Suppressor macrophage (primary cell): ENCODE measurements around the gene EXOC3L1.

Experiments used
- DNase-seq, 4 experiments: peaks; one replicate each; pipeline ENCODE4 v3.0.0-alpha.2; 2020 to 2022

EXOC3L1 gene

DNA sequence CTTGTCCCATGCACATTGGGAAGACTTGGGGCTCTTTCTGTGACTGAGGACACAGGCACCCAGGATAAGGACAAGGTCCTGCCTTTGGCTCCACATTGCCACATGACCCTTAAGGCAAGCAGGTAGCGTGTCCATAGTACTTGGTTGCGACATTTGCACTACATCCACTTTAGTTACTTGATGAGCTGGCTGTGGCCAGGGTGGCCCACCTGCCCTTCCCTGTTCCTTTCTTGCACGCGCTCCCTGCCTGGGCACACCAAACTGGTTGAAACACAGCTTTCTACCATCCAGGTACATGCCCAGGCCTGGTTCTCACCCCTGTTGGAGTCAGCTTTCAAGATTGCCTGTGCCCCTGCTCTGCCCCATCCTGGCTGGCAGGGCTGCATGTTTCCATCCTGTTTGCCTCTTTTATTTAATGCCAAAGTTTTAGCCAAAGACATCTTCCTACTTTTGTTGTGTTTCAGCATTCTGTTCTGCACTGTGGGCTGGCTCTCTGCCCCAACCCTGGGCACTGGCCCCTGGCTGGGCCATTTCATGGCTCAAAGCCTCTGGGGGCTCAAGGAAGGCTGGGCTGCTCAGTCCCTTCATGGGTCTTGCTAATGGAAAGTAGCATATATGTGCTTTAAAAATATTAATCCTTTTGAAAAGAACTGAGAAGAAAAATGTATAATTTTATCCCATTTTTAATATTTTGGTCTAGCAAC, 42.3 kb downstream of the EXOC3L1 start:
- DNase-seq, result no peak

DNA sequence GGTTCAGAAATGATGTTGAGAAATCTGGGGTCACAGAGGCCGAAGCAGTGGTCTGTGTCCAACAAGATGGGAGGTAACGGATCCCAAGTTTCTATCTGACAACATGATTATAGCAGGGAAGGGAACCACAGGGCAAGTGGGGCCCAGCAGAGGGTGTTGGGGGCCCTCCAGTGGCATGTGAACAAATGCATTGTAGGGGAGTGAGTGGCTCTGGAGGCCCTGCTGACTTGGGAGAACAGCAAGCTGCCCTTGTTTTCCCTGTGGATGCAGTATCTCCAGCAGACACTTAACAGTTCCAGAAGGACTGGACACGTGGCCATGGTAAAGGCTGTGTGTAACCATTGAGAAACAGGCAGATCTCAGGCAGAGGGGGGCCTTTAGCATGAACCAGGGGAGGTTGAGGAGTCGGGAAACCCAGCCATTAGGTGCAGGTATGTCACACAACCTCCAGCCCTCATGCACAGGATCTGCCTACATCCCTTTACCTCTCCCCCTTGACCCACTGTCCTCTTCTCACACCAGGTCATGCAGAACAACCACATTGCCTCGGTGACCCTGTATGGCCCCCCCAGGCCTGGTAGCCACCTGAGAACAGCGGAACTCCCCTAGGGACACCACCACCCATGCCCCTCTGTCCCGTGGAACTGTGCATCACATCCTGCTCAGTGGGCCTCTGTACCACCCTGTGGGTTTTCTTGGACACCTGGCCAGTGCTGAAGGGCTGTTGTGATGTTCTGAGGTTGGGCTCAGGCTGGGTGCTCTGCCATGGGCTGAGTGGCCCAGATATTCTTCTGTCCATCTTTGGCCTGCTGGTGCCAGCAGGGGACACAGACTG, 43.2 kb downstream of the EXOC3L1 start:
- no peak for DNase-seq

DNA sequence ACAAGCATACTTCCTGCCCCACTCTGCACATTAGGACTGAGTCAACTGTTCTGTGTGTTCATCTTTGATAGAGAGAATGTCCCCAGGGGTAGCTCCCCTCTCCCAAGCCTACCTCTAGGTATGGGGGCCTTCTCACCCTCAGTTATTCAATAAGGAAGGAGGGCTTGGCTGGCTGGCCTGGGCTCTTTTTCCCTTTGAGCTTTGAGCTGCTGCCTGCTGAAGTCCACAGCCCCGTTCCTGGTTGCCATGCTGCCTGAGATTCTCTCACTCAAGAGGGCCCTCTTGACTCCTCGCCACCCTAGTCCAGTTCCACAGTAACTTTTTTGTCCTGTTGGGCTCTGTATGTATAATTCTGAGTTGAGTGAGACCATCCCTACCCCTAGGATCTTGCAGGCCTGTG, 44.2 kb downstream of the EXOC3L1 start:
- DNase-seq, result no peak

DNA sequence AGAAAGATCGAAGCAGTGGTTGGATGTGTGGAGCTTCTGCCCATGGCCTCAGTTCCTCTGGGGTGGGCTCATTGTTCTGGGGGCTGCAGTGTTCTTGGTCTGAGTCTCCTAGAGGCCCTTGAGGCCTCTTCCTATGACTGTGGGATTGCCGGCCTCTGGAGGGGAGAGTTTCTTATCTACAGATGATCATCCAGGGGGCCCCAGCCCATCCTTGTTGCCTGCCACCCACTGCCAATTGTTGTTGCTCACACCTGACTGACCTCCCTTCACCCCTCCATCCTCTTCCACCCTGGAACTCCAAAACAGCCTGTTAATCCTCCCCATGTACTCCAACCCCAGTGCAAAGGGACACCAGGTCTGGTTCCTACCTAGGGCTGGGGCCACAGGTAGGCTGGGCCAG, 45.0 kb downstream of the EXOC3L1 start:
- no peak for DNase-seq

DNA sequence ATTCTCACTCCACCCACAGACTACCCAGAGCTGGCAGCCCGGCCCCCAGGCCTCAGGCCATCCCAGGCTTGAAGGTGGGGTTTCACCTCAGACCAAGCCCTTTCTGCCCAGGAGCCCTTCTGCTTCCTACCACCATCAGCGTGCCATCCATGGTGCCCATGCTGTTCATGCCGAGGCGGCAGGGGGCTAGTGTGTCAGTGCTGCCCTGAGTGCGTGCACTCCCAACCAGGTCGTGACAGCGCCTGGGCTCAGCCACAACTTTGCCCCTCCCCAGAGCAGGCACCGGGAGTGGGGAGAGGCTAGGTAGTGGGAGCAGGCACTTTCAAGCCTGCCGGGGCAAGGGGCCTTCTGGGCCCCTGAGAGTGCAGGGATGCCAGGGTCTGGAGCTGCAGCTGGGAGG, 47.6 kb downstream of the EXOC3L1 start:
- DNase-seq, result no peak

DNA sequence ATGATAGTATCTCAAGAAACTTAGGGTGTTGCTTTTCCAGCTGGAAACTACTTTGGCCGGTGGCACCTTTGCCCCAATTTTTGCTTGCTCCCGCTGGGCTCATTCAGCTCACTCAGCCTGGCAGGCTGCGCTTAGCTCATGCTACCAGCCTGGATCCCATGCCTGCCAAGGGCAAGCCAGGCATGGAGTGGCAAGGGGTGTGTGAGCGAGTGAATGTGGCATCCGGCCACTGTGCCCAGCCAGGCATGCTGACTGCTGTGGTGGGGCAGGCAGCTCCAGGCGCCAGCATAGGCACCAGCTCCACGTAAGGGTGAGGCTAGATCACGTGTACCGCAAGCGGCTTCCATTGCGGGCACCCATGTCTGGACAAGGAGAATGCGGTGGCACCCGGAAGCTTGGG, 48.5 kb downstream of the EXOC3L1 start:
- DNase-seq, result no peak

DNA sequence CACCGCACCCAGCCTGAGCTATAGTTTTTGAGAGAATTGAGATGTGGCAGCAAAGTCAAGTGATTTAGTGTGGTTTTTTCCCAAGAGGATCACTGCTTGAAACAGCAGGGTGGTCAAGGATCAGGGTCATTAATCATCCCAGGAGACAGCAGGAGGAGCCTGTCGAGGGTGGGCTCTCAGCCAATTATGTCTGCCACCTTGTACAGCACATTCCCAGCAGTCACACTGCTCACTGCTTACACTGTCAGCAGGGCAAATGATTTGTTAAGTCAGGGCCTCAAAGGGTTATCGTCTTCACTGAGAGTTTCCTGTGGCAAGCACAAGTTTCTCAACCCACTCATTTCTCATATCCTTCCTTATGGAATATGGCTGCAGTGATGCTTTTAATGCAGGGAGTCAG, 52.3 kb downstream of the EXOC3L1 start:
- no peak for DNase-seq
